H9 (cell line): ENCODE measurements around the gene SLCO4A1. TPM values are rescaled to one million over a fixed set of nuclear protein-coding genes. Genes with fewer than 3 reads are reported as not detected.
A peak's percentile ranks its signal among the peaks of the same experiment; 100 is the strongest.

Experiments used
- DNase-seq: peaks from one replicate; pipeline ENCODE4 v3.0.0-alpha.2; 2017
- H2AFZ ChIP-seq: one replicate; pipeline ENCODE4 v1.6.1; 2013; ENCODE audit warnings: mild to moderate bottlenecking, low read length, control low read depth, moderate library complexity
- H2AK5ac ChIP-seq: 2 replicates; pipeline ENCODE4 v1.6.1; 2013; ENCODE audit warnings: low read length, control low read depth, mixed read lengths; ENCODE audit not compliant: insufficient read length
- H2BK120ac ChIP-seq: one replicate; pipeline ENCODE4 v1.6.1; 2013; ENCODE audit warnings: low read depth, mild to moderate bottlenecking, low read length, control low read depth, inconsistent platforms; ENCODE audit not compliant: poor library complexity, severe bottlenecking
- H2BK12ac ChIP-seq: 2 replicates; pipeline ENCODE4 v1.6.1; 2013; ENCODE audit warnings: low read length, control low read depth, mixed read lengths, low read depth; ENCODE audit not compliant: insufficient read length
- H2BK15ac ChIP-seq: 2 replicates; pipeline ENCODE4 v1.6.1; 2013; ENCODE audit warnings: low read depth, low read length, control low read depth
- H2BK20ac ChIP-seq: one replicate; pipeline ENCODE4 v1.6.1; 2013; ENCODE audit warnings: low read depth, mild to moderate bottlenecking, low read length, control low read depth, inconsistent platforms; ENCODE audit not compliant: poor library complexity, severe bottlenecking
- H2BK5ac ChIP-seq: 2 replicates; pipeline ENCODE4 v1.6.1; 2013; ENCODE audit warnings: low read length, control low read depth, mixed read lengths; ENCODE audit not compliant: insufficient read length
- H3K14ac ChIP-seq: 2 replicates; pipeline ENCODE4 v1.6.1; 2013; ENCODE audit warnings: low read length, control low read depth; ENCODE audit not compliant: insufficient read depth
- H3K18ac ChIP-seq: 2 replicates; pipeline ENCODE4 v1.6.1; 2013; ENCODE audit warnings: low read depth, mild to moderate bottlenecking, mixed read lengths, low read length, control low read depth; ENCODE audit not compliant: insufficient read length
- H3K23ac ChIP-seq: 2 replicates; pipeline ENCODE4 v1.6.1; 2013; ENCODE audit warnings: low read length, control low read depth, mixed read lengths, low read depth; ENCODE audit not compliant: insufficient read length
- H3K23me2 ChIP-seq: 2 replicates; pipeline ENCODE4 v1.6.1; 2013; ENCODE audit warnings: low read depth, mild to moderate bottlenecking, mixed read lengths, low read length, control low read depth; ENCODE audit not compliant: insufficient read length, poor library complexity, severe bottlenecking
- H3K27ac ChIP-seq: 2 replicates; pipeline ENCODE4 v1.5.1; 2013; ENCODE audit warnings: low read length, control low read depth, mixed read lengths, low read depth; ENCODE audit not compliant: insufficient read length
- H3K27me3 ChIP-seq: 2 replicates; pipeline ENCODE4 v1.6.1; 2013; ENCODE audit warnings: low read length, control low read depth, inconsistent platforms; ENCODE audit not compliant: insufficient read depth
- H3K4ac ChIP-seq: 2 replicates; pipeline ENCODE4 v1.6.1; 2013; ENCODE audit warnings: low read depth, mild to moderate bottlenecking, control low read depth, inconsistent platforms, low read length, moderate library complexity
- H3K4me1 ChIP-seq: 2 replicates; pipeline ENCODE4 v1.6.1; 2013; ENCODE audit warnings: low read length, control low read depth, inconsistent platforms; ENCODE audit not compliant: insufficient read depth
- H3K4me2 ChIP-seq: 2 replicates; pipeline ENCODE4 v1.6.1; 2013; ENCODE audit warnings: low read length, control low read depth, mixed read lengths; ENCODE audit not compliant: insufficient read length, insufficient read depth
- H3K56ac ChIP-seq: 2 replicates; pipeline ENCODE4 v1.6.1; 2013; ENCODE audit warnings: low read depth, mild to moderate bottlenecking, mixed read lengths, low read length, control low read depth; ENCODE audit not compliant: insufficient read length
- H3K79me1 ChIP-seq: 2 replicates; pipeline ENCODE4 v1.6.1; 2013; ENCODE audit warnings: low read depth, mild to moderate bottlenecking, moderate library complexity, low read length, control low read depth, inconsistent platforms; ENCODE audit not compliant: insufficient read depth, poor library complexity, severe bottlenecking
- H3K79me2 ChIP-seq: 2 replicates; pipeline ENCODE4 v1.6.1; 2013; ENCODE audit warnings: low read length, control low read depth, inconsistent platforms; ENCODE audit not compliant: insufficient read depth
- H3K9ac ChIP-seq: 2 replicates; pipeline ENCODE4 v1.6.1; 2013; ENCODE audit warnings: low read length, control low read depth, mixed read lengths; ENCODE audit not compliant: insufficient read length; ENCODE audit errors: extremely low read depth
- H3K9me3 ChIP-seq: one replicate; pipeline ENCODE4 v1.6.1; 2013; ENCODE audit warnings: low read depth, low read length, inconsistent platforms; ENCODE audit not compliant: control insufficient read depth
- H3T11ph ChIP-seq: one replicate; pipeline ENCODE4 v1.6.1; 2013; ENCODE audit warnings: mild to moderate bottlenecking, low read length, control low read depth, inconsistent platforms
- H4K20me1 ChIP-seq: one replicate; pipeline ENCODE4 v1.6.1; 2013; ENCODE audit not compliant: control insufficient read depth, insufficient read length, insufficient read depth
- H4K5ac ChIP-seq: 2 replicates; pipeline ENCODE4 v1.6.1; 2013; ENCODE audit warnings: low read depth, mild to moderate bottlenecking, mixed read lengths, low read length, control low read depth; ENCODE audit not compliant: insufficient read length
- H4K8ac ChIP-seq: replicated peaks from 2 replicates; pipeline ENCODE4 v1.6.1; 2013; ENCODE audit warnings: low read length, control low read depth, mixed read lengths, low read depth; ENCODE audit not compliant: insufficient read length
- H4K91ac ChIP-seq: 2 replicates; pipeline ENCODE4 v1.6.1; 2013; ENCODE audit warnings: low read depth, mild to moderate bottlenecking, moderate library complexity, mixed read lengths, low read length, control low read depth; ENCODE audit not compliant: insufficient read length
- H3K27ac Mint-ChIP-seq, 3 experiments: 2 replicates in 2 of 3; 3 replicates in 1 of 3; pipeline ENCODE4 v1.8.0; 2020 to 2021; ENCODE audit warnings: mixed read lengths in 3 of 3, mild to moderate bottlenecking in 1 of 3, moderate library complexity in 1 of 3
- H3K27me3 Mint-ChIP-seq: 2 replicates; pipeline ENCODE4 v1.8.0; 2021; ENCODE audit warnings: low read depth, mild to moderate bottlenecking, moderate library complexity, mixed read lengths
- H3K36me3 Mint-ChIP-seq, 3 experiments: 2 replicates in 2 of 3; 3 replicates in 1 of 3; pipeline ENCODE4 v1.8.0; 2020 to 2021; ENCODE audit warnings: low read depth in 3 of 3, mixed read lengths in 3 of 3; ENCODE audit not compliant: insufficient read depth in 1 of 3
- H3K4me1 Mint-ChIP-seq, 2 experiments: 2 replicates each; pipeline ENCODE4 v1.8.0; 2020; ENCODE audit warnings: mixed read lengths in 2 of 2
- H3K4me3 Mint-ChIP-seq, 2 experiments: 2 replicates in 1 of 2; 3 replicates in 1 of 2; pipeline ENCODE4 v1.8.0; 2020 to 2021; ENCODE audit warnings: mild to moderate bottlenecking in 2 of 2, mixed read lengths in 2 of 2, moderate library complexity in 1 of 2
- H3K9me3 Mint-ChIP-seq, 2 experiments: 2 replicates in 1 of 2; 3 replicates in 1 of 2; pipeline ENCODE4 v1.8.0; 2020; ENCODE audit warnings: mild to moderate bottlenecking in 2 of 2, mixed read lengths in 2 of 2, moderate library complexity in 1 of 2
- WGBS: extraction: QIAGEN DNeasy Blood & Tissue Kit; methylation state at CpG from one replicate; pipeline ENCODE4 v1.1.7; 2013; ENCODE audit warnings: missing lambda C conversion rate, low lambda C conversion rate, mixed read lengths; ENCODE audit not compliant: insufficient read length; ENCODE audit errors: extremely low coverage; 5-methylcytosine and 5-hydroxymethylcytosine counted together
- total RNA-seq: library from RNA; stranded (reverse); gene quantifications from 2 replicates; pipeline ENCODE4 v1.2.1, GENCODE V29; 2021
- TF ChIP-seq, protein P1 (sequence below): fragments of 200-600 bp; sonication (generic); conservative IDR thresholded peaks from 3 replicates; pipeline ENCODE4 v1.8.0; 2021; ENCODE audit warnings: antibody characterized with exemption, mild to moderate bottlenecking

Gene SLCO4A1
- total RNA-seq, 1 experiment from 2014 or later: 9.4 TPM

DNA sequence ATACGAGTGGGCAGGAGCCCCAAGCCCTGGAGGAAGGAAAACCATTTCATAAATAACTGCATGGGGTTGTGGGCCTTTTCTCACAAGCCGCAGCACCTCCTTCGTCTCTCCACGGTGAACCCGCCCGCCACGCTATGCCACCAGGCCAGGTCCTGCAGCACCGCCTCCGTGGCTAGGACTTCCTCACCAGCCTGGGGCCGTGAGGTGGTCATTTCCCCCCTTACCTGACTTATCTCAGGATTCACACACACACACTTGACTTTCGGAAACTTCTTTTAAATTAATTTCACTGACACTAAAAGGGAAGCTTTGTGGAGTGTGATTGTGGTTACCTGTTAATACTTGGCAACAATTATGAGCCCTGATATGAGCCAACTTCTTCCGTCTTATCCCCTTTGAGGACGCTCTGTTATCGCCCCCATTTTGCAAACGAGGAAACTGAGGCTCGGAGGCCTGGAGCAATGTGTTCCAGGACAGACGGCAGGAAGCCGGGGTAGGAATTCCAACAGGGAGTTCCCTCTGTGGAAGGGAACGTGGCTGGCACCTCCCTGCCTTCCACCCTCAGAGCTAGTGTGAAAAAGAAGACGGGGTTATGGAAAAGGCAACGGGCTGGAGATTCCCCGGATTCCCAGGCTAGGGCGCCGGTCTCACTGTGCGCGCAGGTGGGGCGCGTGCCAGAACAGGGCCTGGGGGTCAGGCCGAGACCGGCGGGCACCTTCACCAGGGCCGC, 817 bp upstream of the SLCO4A1 start:
- Mint-ChIP-seq H3K27me3 (peaks cover 71% of the 10 kb centered on the region), H3K9me3 (no peaks in the 10 kb centered on the region; a peak in 1 of 5 replicates), H3K4me1 (peaks cover 10 to 21% of the 10 kb centered on the region in 2 experiments), H3K36me3 (peaks cover 0 to 2% (median 0%) of the 10 kb centered on the region in 3 experiments; a peak in 1 of 7 replicates), H3K4me3 (peak overlapping the region; percentile 53 to 80), H3K27ac (no peak overlapping the region)
- Histone ChIP-seq H4K91ac (no peak overlapping the region), H2AK5ac (no peak overlapping the region), H3K4me2 (peak overlapping the region; percentile 17), H3K23me2 (peaks cover 8% of the 10 kb centered on the region), H2AFZ (no peak overlapping the region), H4K8ac (no peak overlapping the region), H3K9me3 (no peaks in the 10 kb centered on the region), H2BK15ac (no peak overlapping the region), H2BK120ac (no peak overlapping the region), H3K14ac (no peak overlapping the region), H3K18ac (no peak overlapping the region), H3K23ac (no peak overlapping the region), H3K4ac (no peak overlapping the region), H2BK20ac (no peak overlapping the region), H4K20me1 (no peaks in the 10 kb centered on the region), H3T11ph (no peak overlapping the region), H3K9ac (no peak overlapping the region), H4K5ac (no peak overlapping the region), H3K79me2 (peaks cover 3% of the 10 kb centered on the region; the same call in 1 of the 2 replicates), H3K4me1 (peaks cover 5% of the 10 kb centered on the region), H2BK12ac (no peak overlapping the region), H3K27ac (no peak overlapping the region), H2BK5ac (no peak overlapping the region), H3K56ac (no peak overlapping the region), H3K79me1 (no peaks in the 10 kb centered on the region), H3K27me3 (peaks cover 9% of the 10 kb centered on the region; the same call in 1 of the 2 replicates)
- no peak for DNase-seq
- no CpG with 5 or more reads among the region's 32 CpGs for WGBS
- TF ChIP-seq, protein P1, sequence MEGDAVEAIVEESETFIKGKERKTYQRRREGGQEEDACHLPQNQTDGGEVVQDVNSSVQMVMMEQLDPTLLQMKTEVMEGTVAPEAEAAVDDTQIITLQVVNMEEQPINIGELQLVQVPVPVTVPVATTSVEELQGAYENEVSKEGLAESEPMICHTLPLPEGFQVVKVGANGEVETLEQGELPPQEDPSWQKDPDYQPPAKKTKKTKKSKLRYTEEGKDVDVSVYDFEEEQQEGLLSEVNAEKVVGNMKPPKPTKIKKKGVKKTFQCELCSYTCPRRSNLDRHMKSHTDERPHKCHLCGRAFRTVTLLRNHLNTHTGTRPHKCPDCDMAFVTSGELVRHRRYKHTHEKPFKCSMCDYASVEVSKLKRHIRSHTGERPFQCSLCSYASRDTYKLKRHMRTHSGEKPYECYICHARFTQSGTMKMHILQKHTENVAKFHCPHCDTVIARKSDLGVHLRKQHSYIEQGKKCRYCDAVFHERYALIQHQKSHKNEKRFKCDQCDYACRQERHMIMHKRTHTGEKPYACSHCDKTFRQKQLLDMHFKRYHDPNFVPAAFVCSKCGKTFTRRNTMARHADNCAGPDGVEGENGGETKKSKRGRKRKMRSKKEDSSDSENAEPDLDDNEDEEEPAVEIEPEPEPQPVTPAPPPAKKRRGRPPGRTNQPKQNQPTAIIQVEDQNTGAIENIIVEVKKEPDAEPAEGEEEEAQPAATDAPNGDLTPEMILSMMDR: no peak
